ENCODE data around the gene ACOX1.
"Not testable (repeated sequence)": the region's sequence is repeated elsewhere in the genome, so short reads cannot be mapped to it uniquely, and the experiment has no call there.

ACOX1 gene

GRCh38 chr17:75979705-75980187 is 780 bp upstream of the ACOX1 start:
- no peak for DNase-seq

GRCh38 chr17:75976175-75976848 is 2.7 kb downstream of the ACOX1 start:
- DNase-seq, result no peak

- DNase-seq, result no peak
These were observed 3.2 kb downstream of the ACOX1 start for GRCh38 chr17:75975757-75976174.

GRCh38 chr17:75975187-75975586 is 3.8 kb downstream of the ACOX1 start:
- DNase-seq, result not testable (repeated sequence)

GRCh38 chr17:75970626-75971025 is 8.3 kb downstream of the ACOX1 start:
- no peak for DNase-seq

GRCh38 chr17:75970011-75970523 is 8.9 kb downstream of the ACOX1 start:
- DNase-seq, result peak; percentile 19

GRCh38 chr17:75969044-75969443 is 9.9 kb downstream of the ACOX1 start:
- DNase-seq, result not testable (repeated sequence)

- no peak for DNase-seq
These were observed 13.5 kb downstream of the ACOX1 start for GRCh38 chr17:75965468-75965867.

- DNase-seq, result no peak
These were observed 19.0 kb downstream of the ACOX1 start for GRCh38 chr17:75959839-75960511.

- no peak for DNase-seq
These were observed 19.7 kb downstream of the ACOX1 start for GRCh38 chr17:75959051-75959838.

GRCh38 chr17:75950855-75951554 is 28.0 kb downstream of the ACOX1 start:
- no peak for DNase-seq

- no peak for DNase-seq
These were observed 28.5 kb downstream of the ACOX1 start for GRCh38 chr17:75950421-75950820.

GRCh38 chr17:75945211-75945610 is 33.8 kb downstream of the ACOX1 start:
- DNase-seq, result no peak

GRCh38 chr17:75943491-75943890 is 35.5 kb downstream of the ACOX1 start:
- no peak for DNase-seq

GRCh38 chr17:75942473-75942872 is 36.5 kb downstream of the ACOX1 start:
- no peak for DNase-seq

- DNase-seq, result no peak
These were observed 37.5 kb downstream of the ACOX1 start for GRCh38 chr17:75941442-75941819.

- peak; percentile 86 for DNase-seq
These were observed 38.1 kb downstream of the ACOX1 start, which contains the start of gene FBF1 for GRCh38 chr17:75940727-75941441. FBF1 (minus strand) TSS chr17:75941042; CDS start chr17:75938149, 2,893 bp downstream.

- no peak for DNase-seq
These were observed 41.3 kb downstream of the ACOX1 start for GRCh38 chr17:75937652-75938051.

GRCh38 chr17:75933808-75934207 is 45.2 kb downstream of the ACOX1 start:
- no peak for DNase-seq

- DNase-seq, result no peak
These were observed 46.1 kb downstream of the ACOX1 start for GRCh38 chr17:75932852-75933251.

GRCh38 chr17:75931062-75931461 is 47.9 kb downstream of the ACOX1 start:
- DNase-seq, result no peak

All from CD4-positive, alpha-beta T cell treated with Interleukin-15 for 1 hour (primary cell).